Brain pericyte (primary cell): Measurements from ENCODE around the gene BDH1.
"Not testable (repeated sequence)": the region's sequence is repeated elsewhere in the genome, so short reads cannot be mapped to it uniquely, and the experiment has no call there.

ENCODE experiments used
- DNase-seq: peaks from one replicate; pipeline ENCODE4 v3.0.0-alpha.2; 2012; ENCODE audit warnings: low read depth, low spot score

BDH1 gene

DNA sequence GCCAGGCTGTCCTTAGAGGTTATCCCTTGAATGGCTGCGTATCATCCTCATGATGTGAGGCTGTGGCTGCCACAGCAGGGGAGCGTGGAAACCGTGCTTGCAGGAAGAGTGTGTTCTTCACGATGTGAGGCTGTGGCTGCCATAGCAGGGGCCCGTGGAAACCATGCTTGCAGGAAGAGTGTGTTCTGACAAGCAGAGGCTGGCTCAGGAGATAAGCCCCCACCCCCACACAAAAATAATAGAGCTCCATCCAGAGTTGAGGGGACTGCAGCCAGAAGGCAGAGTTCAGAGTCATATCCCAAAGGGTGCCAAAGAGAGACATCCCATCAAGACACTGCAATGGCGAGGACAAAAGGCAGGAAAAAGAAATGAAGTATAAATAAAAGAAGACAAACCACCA lies 22.6 kb upstream of the BDH1 start:
- no peak for DNase-seq

DNA sequence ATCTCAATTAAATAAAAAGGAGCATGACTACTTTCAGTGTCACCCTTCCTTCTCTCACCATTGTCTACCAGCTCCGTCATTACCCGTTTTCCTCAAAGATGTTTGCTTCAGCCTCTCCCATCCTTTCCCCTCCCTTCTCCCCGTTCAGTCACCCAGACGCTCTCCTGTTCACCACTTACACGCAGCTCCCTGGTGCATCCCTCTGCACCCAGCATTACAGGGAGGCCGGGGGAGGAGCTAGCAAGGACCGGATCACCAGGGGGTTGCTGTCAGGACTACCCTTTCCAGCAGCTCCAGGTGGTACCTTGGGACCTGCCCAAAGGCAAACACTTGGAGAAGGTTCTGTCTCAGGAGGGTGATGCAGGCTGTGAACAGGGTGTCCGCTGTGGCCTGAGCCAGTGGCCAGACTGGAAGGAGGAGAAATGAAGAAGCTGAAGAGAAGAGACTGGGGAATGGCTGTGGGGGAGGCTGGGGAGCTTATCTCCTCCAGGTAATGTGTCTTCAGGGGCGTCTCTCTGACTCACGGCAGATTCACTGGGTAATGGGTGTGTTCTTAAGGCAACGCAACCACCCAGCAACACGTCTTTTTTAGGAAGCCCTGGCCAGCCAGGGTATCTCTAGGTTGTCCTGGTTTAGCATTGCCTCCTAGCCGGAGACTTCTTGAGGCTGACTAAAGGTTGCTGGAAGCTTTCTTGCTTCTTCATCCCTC lies 21.8 kb upstream of the BDH1 start:
- DNase-seq: no peak

DNA sequence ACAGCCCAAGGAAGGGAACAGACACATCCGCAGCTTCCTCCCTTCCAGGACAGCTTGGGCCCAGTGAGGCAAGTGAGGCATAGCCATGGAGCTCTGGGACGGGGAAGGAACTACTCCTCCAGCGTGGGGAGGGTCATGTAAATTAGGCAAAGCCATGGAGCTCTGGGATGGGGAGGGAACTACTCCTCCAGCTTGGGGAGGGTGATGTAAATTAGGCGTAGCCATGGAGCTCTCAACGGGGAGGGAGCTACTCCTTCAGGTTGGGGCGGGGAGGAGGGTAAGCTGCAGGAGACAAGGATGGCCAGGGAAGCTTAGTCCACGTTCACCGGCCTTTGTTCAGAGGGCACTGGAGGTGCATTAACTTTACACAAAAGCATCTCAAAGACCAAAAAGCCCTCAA lies 21.1 kb upstream of the BDH1 start:
- DNase-seq: no peak

DNA sequence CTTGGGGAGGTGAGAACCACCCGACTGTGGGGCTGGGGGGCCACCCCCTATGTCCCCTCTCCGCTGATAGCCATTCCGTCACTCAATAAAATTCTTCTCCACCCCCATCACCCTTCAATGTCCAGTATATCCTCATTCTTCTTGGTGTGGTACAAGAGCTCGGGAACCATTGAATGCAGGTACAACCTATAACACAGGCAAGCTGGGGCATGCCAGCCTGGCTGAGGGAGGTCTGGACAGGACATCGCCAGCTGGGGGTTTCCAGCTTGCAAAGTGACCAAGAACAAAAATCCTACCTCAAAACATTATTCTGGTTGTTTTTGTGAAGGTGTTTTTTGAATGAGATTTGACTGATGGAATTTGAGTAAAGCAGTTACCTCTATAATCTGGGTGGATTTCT lies 19.6 kb upstream of the BDH1 start:
- DNase-seq: no peak

DNA sequence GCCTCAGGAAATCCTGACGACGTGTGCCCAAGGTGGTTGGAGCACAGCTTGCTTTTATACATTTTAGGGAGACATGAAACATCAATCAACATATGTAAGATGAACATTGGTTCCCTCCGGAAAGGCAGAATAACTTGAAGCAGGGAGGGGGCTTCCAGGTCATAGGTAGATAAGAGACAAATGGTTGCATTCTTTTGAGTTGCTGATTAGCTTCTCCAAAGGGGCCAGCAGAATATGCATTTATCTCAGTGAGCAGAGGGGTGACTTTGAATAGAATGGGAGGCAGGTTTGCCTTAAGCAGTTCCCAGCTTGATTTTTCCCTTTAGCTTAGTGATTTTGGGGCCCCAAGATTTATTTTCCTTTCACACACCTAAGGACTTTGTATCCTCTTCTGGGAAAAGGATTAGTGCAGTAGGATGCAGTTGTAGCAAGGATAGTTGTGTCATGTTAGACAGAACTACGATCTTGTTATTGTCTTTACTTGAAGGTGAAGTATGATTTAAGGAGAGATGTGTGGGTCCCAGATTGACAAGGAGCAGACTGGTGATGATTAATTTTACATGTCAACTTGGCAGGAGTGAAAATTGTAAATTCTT lies 18.7 kb upstream of the BDH1 start:
- DNase-seq: not testable (repeated sequence)

DNA sequence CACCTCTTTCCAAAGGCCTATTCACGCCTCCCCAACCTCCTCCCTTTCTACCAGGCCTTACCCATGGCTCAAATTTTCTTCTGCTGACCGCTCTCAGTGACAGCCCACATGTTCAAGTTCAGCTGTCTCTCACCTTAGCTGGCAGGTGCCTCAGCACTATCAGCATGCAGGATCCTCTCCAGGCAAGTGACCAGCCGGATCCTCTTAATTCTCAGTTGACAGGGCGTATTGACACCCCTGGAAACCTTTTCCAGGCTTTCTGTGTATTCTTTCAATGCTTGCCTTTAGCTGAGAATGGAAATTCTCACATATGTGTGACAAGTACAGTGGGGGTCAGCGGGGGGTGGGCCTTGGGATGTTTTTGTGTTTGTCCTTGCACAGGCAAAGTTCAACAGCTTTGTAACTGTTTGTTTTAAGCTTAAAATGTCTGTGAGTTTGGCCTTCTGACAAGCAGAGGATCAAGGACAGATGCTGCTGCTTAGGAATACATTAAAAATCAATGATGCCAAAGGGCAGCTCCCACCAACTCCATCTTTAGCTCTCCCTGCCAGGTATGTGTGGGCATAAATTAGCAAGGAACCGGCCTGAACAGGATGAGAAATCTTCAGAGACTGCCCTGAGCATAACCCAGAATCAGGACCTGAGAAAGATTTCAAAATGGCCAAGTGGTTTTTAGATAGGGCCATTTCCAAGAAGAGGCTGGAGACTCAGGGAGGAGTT lies 17.4 kb upstream of the BDH1 start:
- no peak for DNase-seq

DNA sequence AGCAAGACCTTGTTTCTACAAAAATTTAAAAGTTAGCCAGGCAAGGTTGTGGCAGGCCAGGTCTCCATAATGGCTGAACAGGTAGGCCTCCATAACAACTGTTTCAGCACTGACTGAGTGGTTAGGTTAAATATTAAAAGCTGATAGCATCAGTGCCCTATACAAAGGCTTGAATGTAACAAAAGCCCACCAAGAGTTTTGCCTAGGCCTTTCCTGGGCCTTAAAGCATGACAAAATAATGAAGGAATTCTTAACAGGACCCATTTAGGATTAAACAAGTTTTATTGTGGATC lies 16.1 kb upstream of the BDH1 start:
- DNase-seq: not testable (repeated sequence)

DNA sequence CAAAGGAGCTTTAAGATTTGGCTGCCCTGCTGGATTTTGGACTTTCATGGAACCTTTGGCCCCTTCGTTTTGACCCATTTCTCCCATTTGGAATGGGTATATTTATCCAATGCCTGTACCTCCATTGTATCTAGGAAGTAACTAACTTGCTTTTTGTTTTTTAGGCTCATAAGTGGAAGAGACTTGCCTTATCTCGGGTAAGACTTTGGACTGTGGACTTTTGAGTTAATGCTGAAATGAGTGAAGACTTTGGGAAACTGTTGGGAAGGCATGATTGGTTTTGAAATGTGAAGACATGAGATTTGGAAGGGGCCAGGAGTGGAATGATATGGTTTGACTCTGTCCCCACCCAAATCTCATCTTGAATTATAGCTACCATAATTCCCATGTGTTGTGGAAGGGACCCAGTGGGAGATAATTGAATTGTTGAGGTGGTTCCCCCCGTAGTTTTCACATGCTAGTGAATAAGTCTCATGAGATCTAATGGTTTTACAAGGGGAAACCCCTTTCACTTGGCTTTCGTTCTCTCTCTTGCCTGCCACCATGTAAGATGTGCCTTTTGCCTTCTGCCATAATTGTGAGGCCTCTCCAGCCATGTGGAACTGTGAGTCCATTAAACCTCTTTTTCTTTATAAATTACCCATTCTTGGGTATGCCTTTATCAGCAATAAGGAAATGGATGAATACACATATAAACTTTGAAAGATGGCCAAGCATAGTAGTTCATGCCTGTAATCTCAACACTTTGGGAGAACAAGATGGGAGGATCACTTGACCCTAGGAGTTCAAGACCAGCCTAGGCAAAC lies 15.5 kb upstream of the BDH1 start:
- not testable (repeated sequence) for DNase-seq

DNA sequence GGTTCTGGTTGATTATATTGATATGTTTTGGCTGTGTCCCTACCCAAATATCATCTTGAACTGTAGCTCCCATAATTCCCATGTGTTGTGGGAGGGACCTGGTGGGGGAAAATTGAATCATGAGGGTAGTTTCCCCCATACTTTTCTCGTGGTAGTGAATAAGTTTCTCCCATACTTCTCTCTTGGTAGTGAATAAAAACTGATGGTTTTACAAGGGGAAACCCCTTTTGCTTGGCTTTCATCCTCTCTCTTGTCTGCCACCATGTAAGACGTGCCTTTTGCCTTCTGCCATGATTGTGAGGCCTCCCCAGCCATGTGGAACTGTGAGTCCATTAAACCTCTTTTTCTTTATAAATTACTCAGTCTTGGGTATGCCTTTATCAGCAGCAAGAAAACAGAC lies 13.7 kb upstream of the BDH1 start:
- not testable (repeated sequence) for DNase-seq

DNA sequence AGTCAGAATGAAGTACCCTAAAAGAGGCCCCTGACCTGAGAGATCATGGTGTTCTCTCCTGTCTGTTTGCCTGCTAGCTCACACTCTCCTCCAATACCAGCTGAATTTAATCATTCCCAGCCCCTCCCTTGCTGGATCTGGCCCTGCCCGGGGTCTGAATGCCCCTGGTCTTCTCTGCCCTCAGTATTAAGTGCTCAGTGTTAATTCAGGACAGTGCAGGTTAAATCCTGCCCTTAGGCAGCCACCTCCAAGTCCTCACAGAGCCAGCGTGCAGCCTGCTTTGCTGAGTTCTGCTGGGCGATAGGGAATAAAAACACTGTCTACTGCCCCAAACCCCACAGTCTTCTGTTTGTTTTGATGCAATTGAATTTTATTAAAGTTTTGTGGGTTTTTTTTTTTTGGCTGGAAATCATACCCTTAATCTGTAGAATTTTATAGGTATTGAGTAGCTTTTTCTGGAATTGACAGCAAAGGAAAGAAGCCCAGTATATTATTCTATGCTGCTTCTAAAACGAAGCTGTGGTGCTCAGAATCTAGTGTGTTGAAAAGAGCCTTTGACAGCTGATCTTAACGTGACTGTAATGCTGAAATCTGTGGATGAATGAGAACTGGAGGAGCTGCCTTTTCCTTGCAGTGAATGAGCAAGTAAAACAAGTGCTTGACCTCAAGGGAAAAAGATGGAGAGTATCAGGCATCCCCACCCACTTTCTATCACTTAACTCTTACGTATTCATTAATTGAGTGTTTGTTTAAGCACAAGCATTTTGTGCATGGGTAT lies 12.3 kb upstream of the BDH1 start:
- DNase-seq: no peak

DNA sequence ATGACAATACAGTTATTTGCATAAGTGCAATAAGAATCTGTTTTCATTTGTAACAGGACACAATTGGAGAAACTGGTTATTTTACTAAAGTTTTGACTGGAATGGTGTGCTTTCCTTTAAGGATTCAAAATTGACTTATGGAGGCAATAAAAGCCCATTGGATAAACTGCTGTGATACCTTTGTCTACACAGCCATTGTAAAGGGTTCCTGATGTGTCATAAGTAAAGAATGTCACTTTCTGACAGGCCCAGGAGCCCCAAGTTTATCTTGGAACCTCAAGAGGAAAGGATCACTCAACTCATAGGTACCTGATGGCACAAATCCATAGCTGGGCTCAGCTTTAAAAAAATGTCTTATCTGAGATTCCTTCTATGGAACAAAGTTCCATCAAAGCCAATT lies 10.4 kb upstream of the BDH1 start:
- DNase-seq: not testable (repeated sequence)

DNA sequence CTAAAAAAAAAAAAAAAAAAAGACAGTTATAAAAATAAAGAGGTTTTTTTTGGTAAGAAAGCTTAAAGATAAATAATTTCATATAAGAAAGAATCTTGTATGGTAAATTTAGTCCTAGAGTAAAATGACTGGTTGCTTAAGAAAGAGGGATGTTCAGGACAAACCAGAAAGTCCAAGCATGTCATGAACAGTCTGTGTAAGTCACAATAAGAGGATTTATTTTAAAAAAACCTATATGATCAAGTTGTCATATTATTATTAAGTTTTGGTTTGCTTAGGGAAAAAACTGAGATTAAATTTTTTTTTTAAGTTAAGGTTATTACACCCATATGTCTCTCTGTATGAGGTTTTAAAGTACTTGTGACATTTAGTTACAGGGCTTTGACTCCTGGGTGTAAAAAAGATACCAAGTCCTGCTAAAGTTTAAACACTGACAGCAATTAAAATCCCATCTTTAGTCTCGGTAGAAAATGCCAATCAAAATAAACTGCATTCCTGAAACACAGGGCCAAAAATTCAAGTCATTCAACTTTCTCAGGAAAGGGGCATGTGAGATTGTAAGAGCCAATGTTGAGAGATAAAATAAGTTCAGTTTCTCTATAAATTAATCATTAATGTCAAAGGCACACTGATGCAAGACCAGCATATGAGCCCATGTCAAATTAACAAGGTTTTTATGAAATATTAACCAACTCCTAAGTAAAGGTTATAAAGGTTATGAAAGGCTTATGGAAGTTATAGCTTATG lies 8.5 kb upstream of the BDH1 start:
- DNase-seq: no peak

DNA sequence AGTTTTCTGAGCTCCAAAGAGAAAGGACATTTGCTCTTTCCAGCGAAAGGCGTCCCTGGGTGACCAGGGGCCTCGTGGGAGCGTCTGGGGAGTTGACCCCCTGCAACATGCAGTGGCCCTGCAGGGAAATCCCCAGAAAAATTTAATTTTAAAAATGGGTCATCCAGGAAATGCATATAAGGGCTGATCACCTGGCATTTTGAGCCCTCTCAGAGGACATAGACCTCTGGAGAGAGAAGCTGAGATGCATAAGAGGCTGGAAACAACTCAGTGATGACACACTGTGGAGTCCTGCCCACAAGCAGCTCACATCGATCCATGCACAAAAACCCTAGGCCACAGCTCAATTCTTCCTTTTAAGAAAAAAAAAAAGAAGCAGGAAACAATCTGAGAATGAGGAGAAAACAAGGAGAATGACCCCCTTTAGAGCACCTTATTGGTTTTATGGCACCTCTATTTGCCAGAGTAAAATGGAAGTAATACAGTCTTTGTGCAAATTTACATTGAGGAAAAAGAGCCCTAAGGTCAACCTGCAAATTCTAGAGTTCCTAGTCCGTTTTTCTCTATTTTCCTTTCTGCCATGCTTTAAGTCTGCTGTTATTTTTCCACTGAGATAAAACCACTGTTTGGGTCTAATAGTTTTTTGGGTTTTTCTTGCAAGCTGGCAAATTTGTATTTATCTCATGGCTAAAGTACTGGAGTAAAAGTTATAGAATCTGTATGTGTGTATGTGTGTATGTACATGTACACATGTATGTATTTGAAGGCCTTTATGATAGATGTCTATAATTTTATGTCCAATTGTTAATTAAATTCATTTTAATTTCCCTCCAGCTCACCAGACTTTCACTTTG lies 6.9 kb upstream of the BDH1 start:
- DNase-seq: no peak

DNA sequence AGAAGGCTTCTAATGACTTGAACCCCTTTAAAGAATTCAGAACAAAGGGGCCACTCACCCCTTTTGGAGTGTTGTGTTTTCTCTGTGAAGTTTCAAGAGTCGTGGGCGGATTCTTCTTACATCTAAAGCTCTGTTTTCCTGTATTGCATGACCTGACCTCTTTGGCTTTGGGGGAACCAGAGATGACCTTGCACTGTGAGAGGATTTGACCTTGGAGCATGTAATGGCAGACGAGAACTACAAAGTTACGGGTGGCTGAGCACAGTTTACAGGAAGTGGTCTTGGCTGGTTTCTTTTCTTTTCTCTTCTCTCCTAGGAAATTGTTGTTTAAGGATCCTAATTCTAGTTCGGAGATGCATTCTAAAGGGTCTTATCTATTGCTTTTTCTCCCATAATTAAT lies 6.2 kb upstream of the BDH1 start:
- DNase-seq: no peak

DNA sequence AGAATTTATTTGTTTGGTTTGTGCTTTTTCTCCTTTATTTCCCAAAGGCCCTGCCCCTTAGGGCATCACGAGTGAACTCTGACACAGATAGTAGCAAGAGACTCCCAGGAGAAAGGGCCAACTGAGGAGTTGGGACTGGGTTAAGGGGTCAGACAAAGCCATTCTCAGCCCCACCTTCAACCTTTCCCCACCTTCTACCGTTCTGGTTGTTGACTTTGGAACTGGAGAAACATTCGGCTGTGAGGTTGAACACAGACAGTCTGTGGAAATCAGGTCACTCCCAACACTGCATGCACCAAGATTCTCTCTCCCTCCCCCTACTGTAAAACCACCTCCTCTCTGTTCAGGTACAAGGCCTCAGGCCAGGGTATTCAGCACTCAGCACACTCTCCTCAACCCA lies 3.9 kb upstream of the BDH1 start:
- DNase-seq: no peak

DNA sequence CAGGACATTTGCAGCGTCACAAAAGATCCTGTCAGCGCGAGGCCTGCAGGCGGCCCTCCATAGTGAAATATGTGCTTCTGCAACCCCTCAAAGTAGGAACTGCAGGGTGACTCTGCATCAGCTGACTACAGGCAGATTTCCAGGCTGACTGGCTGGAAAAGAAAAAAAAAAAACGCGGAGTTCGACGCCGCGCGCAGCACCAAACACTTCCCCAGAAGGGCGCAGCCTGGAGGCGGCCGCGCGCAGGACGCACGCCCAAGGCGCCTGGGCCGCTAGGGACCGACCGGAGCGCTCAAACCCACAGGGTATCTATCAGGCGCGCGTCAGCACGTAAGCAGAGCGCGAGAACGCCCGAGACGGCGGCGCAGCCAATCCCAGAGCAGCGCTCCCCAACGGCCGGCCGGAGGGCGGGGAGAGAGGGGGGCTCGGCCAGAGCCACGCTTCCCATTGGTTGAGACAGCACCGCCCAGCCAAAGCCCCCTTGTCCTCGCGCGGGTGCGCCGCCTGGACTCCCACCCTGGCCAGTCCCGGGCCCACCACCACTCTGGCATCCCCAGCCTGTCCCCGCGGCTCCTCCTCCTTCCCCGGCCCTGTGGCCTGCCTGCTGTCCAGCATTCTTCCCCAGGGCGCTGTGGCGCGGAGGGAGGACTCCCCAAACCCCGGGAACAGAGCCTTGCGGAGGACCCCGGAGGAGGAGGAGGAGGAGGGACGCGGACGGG lies 1.0 kb downstream of the BDH1 start:
- DNase-seq: peak; percentile 87

DNA sequence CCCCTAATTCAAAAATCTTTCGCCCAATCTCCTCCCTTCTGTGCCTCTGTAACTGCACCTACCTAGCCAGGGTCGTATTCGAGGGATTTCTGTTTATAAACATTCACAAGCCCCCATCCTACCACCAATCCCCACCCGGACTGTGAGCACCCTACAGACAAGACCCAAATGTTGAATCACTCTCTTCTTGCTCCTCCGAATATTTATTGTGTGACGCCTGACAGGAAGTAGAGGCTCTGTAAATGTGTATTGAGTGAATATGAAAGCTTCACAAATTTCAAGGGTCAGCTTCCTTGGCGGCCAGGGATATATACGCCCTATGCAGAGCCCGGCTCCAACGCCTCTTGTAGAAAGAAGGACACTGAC lies 1.6 kb downstream of the BDH1 start:
- no peak for DNase-seq

DNA sequence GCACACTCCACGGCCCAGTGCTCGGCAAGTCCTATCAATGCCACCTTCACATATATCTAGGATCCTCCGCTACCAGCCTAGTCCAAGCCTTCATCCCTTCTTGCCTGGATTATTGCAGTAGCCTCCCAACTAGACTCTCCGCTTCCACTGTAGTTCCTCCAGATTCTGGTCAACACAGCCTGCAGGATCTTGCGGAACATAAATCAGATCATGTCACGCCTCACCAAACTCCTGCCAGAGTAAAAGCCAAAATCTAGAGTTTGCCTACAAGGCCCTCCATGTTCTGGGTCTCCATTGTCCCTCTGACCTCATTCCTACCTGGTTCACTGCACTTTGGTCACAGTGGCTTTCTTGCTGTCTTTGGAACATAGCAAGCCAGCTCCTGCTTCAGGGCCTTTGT lies 3.6 kb downstream of the BDH1 start:
- no peak for DNase-seq

DNA sequence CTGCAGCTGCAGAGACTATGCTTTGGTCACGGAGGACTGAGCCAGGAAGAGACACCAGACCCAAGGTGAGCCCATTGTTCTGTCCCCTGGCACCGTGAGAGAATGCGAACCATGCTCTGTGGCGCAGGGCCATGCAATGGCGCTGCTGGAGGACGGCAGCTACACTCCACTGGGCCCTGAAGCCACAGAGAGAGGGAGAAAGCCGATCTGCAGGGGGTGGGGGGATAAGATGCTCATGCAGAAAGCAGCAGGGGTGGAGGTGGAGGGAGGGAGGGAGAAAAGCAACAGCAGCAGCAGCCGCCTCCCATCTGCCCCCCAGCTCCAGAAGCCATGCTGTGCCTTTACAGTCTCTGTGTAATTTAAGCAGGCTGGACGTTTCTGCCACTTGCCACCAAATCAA lies 5.3 kb downstream of the BDH1 start:
- no peak for DNase-seq
